GM18517 (cell line): ENCODE data around the gene HPDL.
"Not testable (repeated sequence)": the region's sequence is repeated elsewhere in the genome, so short reads cannot be mapped to it uniquely, and the experiment has no call there.

Experiments
- ATAC-seq: cut with Tn5 transposase; IDR thresholded peaks from one replicate; pipeline ENCODE4 v1.9.1; 2021; ENCODE audit warnings: mild to moderate bottlenecking, moderate library complexity; ENCODE audit not compliant: unreplicated experiment

The HPDL gene

GRCh38 chr1:45348966-45349677 is 22.4 kb downstream of the HPDL start:
- ATAC-seq: no peak

DNA sequence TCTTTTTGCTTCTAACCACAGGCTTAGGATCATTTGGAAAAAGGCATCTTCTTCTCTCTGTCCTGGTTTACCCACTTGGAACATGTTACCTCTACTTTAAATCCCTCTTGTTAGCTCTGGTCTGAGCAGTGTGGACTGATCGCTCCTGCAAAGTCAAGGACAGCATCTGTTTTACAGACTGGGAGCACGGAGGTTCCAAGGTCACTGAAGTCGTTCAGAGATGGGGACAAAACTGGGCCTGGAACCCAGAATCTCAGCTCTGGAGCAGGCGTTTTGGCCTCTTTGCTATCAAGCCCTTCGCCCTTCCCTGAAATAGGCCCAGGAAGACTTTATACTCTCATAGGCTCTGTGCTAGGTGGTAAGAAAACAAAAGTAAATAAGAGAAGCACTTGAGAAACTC is 24.8 kb downstream of the HPDL start:
- no peak for ATAC-seq

GRCh38 chr1:45353685-45354084 is 27.0 kb downstream of the HPDL start:
- no peak for ATAC-seq

GRCh38 chr1:45354838-45355237 is 28.1 kb downstream of the HPDL start:
- ATAC-seq: no peak

DNA sequence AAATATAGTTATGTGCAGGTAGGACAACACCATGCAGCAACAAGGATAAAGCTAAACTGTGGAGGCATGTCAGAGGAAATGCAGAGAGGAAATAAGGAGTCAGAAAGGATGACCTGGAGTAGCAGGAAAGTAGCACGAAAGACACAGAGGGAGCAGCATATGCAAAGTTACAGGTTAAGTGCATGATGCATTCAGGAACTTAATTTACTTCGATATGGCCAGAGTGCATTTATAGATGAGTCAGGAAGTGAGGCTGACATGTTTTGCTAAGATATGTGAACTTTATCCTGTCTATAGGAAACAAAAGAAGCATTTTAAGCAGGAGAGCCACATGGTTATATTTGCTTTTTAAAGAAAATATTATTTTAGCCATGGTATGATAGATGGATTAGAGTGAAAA is 29.0 kb downstream of the HPDL start:
- no peak for ATAC-seq

GRCh38 chr1:45356186-45356585 is 29.5 kb downstream of the HPDL start:
- ATAC-seq: no peak

DNA sequence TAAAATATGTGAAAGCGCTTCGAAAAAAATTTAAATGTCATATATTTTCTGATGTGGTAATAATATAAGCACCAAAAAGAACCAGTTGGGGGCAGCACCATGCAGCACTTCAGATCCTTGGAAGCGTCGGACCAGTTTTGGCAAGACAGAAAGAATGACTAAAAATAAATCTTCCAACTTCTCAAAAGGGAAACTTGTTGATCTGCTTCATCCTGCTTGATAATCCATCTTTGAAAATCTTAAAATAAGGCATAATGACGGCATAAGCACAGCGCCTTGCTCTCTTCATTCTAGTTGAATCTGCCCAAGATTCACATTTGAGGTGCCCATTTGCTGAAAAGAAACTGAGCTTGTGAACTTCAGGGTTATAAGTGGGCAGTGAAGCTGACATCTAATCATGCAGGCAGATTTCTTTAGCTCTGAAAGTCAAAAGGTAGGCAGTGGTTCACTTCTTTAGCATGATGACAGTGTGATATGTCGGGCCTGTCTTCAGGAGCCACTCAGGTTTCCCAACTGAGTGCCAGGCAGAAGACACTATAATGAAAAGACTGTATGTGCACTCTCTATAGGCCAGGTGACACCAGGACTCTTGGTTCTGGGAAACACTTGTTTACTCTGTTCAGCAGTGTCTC is 33.3 kb downstream of the HPDL start:
- no peak for ATAC-seq

DNA sequence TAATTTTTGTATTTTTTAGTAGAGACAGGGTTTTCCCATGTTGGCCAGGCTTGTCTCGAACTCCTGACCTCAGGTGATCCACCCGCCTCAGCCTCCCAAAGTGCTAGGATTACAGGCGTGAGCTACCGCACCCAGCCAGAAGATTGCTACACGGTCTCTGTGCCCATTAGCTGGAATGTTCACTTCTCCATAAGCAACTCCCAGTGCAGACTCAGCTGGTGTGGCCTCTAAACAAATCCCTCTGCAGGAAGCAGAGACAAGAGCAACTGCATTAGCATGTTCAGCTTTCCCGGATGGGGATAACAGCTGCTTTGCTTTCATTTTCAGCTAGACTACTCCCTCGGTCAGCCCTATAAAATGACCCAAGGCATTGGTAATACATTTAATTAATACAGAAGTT is 34.3 kb downstream of the HPDL start:
- ATAC-seq: not testable (repeated sequence)

GRCh38 chr1:45364294-45364693 is 37.6 kb downstream of the HPDL start:
- ATAC-seq: no peak

GRCh38 chr1:45365051-45365450 is 38.4 kb downstream of the HPDL start:
- no peak for ATAC-seq

GRCh38 chr1:45370575-45370974 is 43.9 kb downstream of the HPDL start:
- ATAC-seq: peak; percentile 74

GRCh38 chr1:45373573-45373972 is 46.9 kb downstream of the HPDL start:
- ATAC-seq: no peak

DNA sequence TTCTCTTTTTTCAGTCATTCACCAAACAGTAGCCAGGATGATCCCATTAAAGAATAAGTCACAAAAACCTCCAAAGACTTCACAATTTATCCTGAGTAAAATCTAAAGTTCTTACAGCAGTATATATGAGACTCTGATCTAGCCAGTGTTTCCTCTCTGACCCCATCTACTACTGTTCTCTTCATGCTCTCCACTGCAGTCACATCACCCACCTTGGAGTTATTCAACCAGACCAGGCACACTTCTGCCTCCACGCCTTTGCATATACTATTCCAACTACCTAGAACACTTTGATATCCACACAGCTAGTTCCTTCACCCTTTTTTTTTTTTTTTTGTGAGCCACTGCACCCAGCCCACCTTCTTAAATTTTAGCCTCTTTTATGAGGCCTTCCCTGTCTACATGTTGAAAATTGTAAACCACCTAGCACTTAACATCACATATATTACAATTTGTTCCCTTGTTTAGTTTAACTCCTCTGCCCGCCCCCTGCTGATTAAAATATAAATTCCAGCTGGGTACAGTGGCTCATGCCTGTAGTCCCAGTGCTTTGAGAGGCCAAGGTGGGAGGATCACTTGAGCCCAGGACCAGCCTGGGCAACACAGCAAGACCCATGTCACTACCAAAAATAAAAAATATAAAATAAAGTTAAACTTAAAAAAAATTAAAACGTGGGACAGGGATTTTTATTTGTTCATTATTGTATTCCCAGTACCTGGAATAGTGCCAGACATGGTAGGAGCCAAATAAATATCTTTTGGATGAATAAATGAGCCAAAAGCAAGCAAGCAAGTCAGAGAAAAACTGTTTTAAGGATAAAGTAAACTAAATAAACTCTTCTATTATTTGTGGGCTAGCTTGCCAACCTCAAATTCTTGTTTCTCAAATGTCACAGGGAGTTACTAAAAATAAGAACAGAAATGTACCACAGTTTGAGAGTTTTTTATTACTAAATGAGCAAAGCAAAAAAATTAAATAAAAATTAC is 48.7 kb downstream of the HPDL start:
- no peak for ATAC-seq

- no peak for ATAC-seq
These were observed 51.5 kb downstream of the HPDL start for GRCh38 chr1:45378184-45378583.
